Measurements from ENCODE around the gene FMO3. TPM values are rescaled to one million over a fixed set of nuclear protein-coding genes. Genes with fewer than 3 reads are reported as not detected.

FMO3 gene
- total and polyA plus RNA-seq, 12 donors, result 0.51 to 2.1 (median 1.1) TPM

GRCh38 chr1:171061425-171062143 is 29.1 kb upstream of the FMO3 start:
- Histone ChIP-seq H3K27ac (no peak overlapping the region), H3K4me3 (no peak overlapping the region), H3K27me3 (no peaks in the 10 kb centered on the region), H3K9me3 (peaks cover 0 to 13% (median 0%) of the 10 kb centered on the region in 11 donors), H3K4me1 (no peaks in the 10 kb centered on the region), H3K36me3 (no peaks in the 10 kb centered on the region)
- DNase-seq (no peak), ATAC-seq (no peak)
- no peak for TF ChIP-seq CTCF (IDR thresholded peaks at IDR 0.05)
- intact Hi-C loops (cut with DNase I), result no loop called here
- 77 to 81% methylated on average over 2 of the region's 2 CpGs for WGBS, 2 donors

GRCh38 chr1:171062902-171063301 is 27.8 kb upstream of the FMO3 start:
- Histone ChIP-seq H3K4me1 (no peaks in the 10 kb centered on the region), H3K27me3 (no peaks in the 10 kb centered on the region), H3K4me3 (no peak overlapping the region), H3K36me3 (no peaks in the 10 kb centered on the region), H3K27ac (no peak overlapping the region), H3K9me3 (peaks cover 0 to 10% (median 0%) of the 10 kb centered on the region in 11 donors)
- ATAC-seq (no peak), DNase-seq (no peak)
- intact Hi-C loops (cut with DNase I), result no loop called here
- WGBS, 2 donors, result 83 to 93% methylated on average over 4 of the region's 4 CpGs
- TF ChIP-seq CTCF (IDR thresholded peaks at IDR 0.05), result no peak

GRCh38 chr1:171075041-171075440 is 15.7 kb upstream of the FMO3 start:
- no peaks in the 10 kb centered on the region for H3K36me3 ChIP-seq
- ATAC-seq (no peak), DNase-seq (no peak)
- H3K27me3 ChIP-seq, result no peaks in the 10 kb centered on the region
- TF ChIP-seq CTCF (IDR thresholded peaks at IDR 0.05), result no peak
- H3K9me3 ChIP-seq, result peaks cover 0 to 4% (median 0%) of the 10 kb centered on the region in 11 donors
- no peaks in the 10 kb centered on the region for H3K4me1 ChIP-seq
- no peak overlapping the region for H3K4me3 ChIP-seq
- intact Hi-C loops (cut with DNase I), result no loop called here
- H3K27ac ChIP-seq, result no peak overlapping the region
- WGBS, 2 donors, result 83 to 89% methylated on average over 3 of the region's 3 CpGs

GRCh38 chr1:171081314-171081753 is 9.4 kb upstream of the FMO3 start:
- no peaks in the 10 kb centered on the region for H3K27me3 ChIP-seq
- no peak overlapping the region for H3K4me3 ChIP-seq
- H3K27ac ChIP-seq, result peak overlapping the region in 8 of 10 donors; percentile 9 to 71 (median 48)
- peaks cover 0 to 4% (median 0%) of the 10 kb centered on the region in 11 donors for H3K9me3 ChIP-seq
- H3K4me1 ChIP-seq, result peaks cover 0 to 42% (median 10%) of the 10 kb centered on the region in 9 donors
- intact Hi-C loops (cut with DNase I), result loop anchor here in 9 of 10 donors (1.0 to 10.0 kb wide), 11 partner anchors 63 to 233 kb away; partner anchors contain the start of genes FMO2 (in 6 of the 9) and FMO4 (in 5 of the 9)
- H3K36me3 ChIP-seq, result no peaks in the 10 kb centered on the region
- ATAC-seq (peak in 7 of 8 donors; percentile 38 to 65 (median 56)), DNase-seq (no peak)
- TF ChIP-seq CTCF (IDR thresholded peaks at IDR 0.05), result peak; percentile 27 to 74 (median 59)
